ENCODE measurements around the gene ZSCAN2. TPM values are rescaled to one million over a fixed set of nuclear protein-coding genes. Genes with fewer than 3 reads are reported as not detected.
A peak's percentile ranks its signal among the peaks of the same experiment; 100 is the strongest.

The ZSCAN2 gene
- total and polyA plus RNA-seq, 2 donors from 2014 or later: 10.3 to 11.4 TPM

GRCh38 chr15:84595660-84596059 lies 5.1 kb upstream of the ZSCAN2 start:
- intact Hi-C loops (cut with DNase I): loop anchor here (10.0 kb wide), 1 partner anchor 329 kb away; no protein-coding TSS in a partner anchor
- H3K9ac ChIP-seq (ENCODE audit: low read length in 3 of 3): no peak overlapping the region

GRCh38 chr15:84597296-84597695 lies 3.5 kb upstream of the ZSCAN2 start:
- no peak for FAIRE-seq
- no peaks in the 10 kb centered on the region for H3K36me3 ChIP-seq (ENCODE audit: control insufficient read depth in 2 of 3, insufficient read depth in 3 of 3, low read length in 3 of 3)
- H3K9me3 ChIP-seq (ENCODE audit: control insufficient read depth in 2 of 3, insufficient read depth in 1 of 3, low read length in 3 of 3): no peaks in the 10 kb centered on the region
- H3K4me3 ChIP-seq (ENCODE audit: low read length in 3 of 3): no peak overlapping the region
- no peak for DNase-seq
- H3K4me1 ChIP-seq (ENCODE audit: control insufficient read depth in 2 of 3, insufficient read depth in 2 of 3, low read depth in 1 of 3, low read length in 3 of 3): no peaks in the 10 kb centered on the region
- H3K27ac ChIP-seq (ENCODE audit: low read depth in 2 of 2, low read length in 2 of 2): no peak overlapping the region
- no peak for TF ChIP-seq CTCF (IDR thresholded peaks at IDR 0.05; ENCODE audit: borderline replicate concordance, extremely low read depth, insufficient read depth)
- no peak overlapping the region for H3K9ac ChIP-seq (ENCODE audit: low read length in 3 of 3)
- H3K27me3 ChIP-seq (ENCODE audit: control insufficient read depth, insufficient read depth, low read length): no peaks in the 10 kb centered on the region
- intact Hi-C loops (cut with DNase I): loop anchor here (10.0 kb wide), 1 partner anchor 328 kb away; no protein-coding TSS in a partner anchor

More at GRCh38 chr15:84595660-84596059, 5.1 kb upstream of the ZSCAN2 start:
- Histone ChIP-seq H3K27ac (ENCODE audit: low read depth in 2 of 2, low read length in 2 of 2) (no peak overlapping the region), H3K27me3 (ENCODE audit: control insufficient read depth, insufficient read depth, low read length) (no peaks in the 10 kb centered on the region), H3K4me1 (ENCODE audit: control insufficient read depth in 2 of 3, insufficient read depth in 2 of 3, low read depth in 1 of 3, low read length in 3 of 3) (no peaks in the 10 kb centered on the region), H3K9me3 (ENCODE audit: control insufficient read depth in 2 of 3, insufficient read depth in 1 of 3, low read length in 3 of 3) (no peaks in the 10 kb centered on the region), H3K36me3 (ENCODE audit: control insufficient read depth in 2 of 3, insufficient read depth in 3 of 3, low read length in 3 of 3) (no peaks in the 10 kb centered on the region), H3K4me3 (ENCODE audit: low read length in 3 of 3) (no peak overlapping the region)
- no peak for TF ChIP-seq CTCF (IDR thresholded peaks at IDR 0.05; ENCODE audit: borderline replicate concordance, extremely low read depth, insufficient read depth)
- DNase-seq (no peak), FAIRE-seq (no peak)

- Histone ChIP-seq H3K36me3 (ENCODE audit: control insufficient read depth in 2 of 3, insufficient read depth in 3 of 3, low read length in 3 of 3) (no peaks in the 10 kb centered on the region), H3K4me3 (ENCODE audit: low read length in 3 of 3) (no peak overlapping the region), H3K4me1 (ENCODE audit: control insufficient read depth in 2 of 3, insufficient read depth in 2 of 3, low read depth in 1 of 3, low read length in 3 of 3) (no peaks in the 10 kb centered on the region), H3K9me3 (ENCODE audit: control insufficient read depth in 2 of 3, insufficient read depth in 1 of 3, low read length in 3 of 3) (no peaks in the 10 kb centered on the region), H3K9ac (ENCODE audit: low read length in 3 of 3) (no peak overlapping the region), H3K27me3 (ENCODE audit: control insufficient read depth, insufficient read depth, low read length) (no peaks in the 10 kb centered on the region), H3K27ac (ENCODE audit: low read depth in 2 of 2, low read length in 2 of 2) (no peak overlapping the region)
- TF ChIP-seq CTCF (IDR thresholded peaks at IDR 0.05; ENCODE audit: borderline replicate concordance, extremely low read depth, insufficient read depth): no peak
- DNase-seq (no peak), FAIRE-seq (no peak)
- intact Hi-C loops (cut with DNase I): loop anchor here (10.0 kb wide), 1 partner anchor 327 kb away; no protein-coding TSS in a partner anchor
Measured at GRCh38 chr15:84598250-84598649, 2.6 kb upstream of the ZSCAN2 start.

DNA sequence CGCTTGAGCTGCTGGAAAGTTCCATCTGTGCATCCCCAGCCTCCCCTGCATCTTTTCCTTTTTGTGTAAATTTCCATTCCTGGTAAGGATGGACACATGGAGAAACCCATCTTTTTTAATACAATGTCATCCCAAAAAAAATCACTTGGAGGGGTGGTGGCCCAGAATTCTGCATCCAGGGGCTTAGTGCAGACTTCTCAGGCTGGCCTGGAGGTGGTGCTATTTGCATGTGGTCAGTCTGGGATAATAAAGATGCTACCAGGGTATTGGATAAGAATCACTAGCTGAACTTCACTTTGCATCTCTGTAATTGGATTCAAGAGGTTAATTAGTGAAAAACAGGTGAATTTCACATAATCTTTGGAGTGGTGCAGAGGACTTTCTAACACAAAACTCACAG lies 1.8 kb upstream of the ZSCAN2 start:
- intact Hi-C loops (cut with DNase I): loop anchor here (10.0 kb wide), 1 partner anchor 326 kb away; no protein-coding TSS in a partner anchor
- DNase-seq (peak in 3 of 5 donors; percentile 40 to 67 (median 60)), FAIRE-seq (no peak)
- TF ChIP-seq CTCF (IDR thresholded peaks at IDR 0.05; ENCODE audit: borderline replicate concordance, extremely low read depth, insufficient read depth): peak; percentile 70
- Histone ChIP-seq H3K36me3 (ENCODE audit: control insufficient read depth in 2 of 3, insufficient read depth in 3 of 3, low read length in 3 of 3) (peaks cover 0 to under 1% (median 0%) of the 10 kb centered on the region in 3 donors), H3K9me3 (ENCODE audit: control insufficient read depth in 2 of 3, insufficient read depth in 1 of 3, low read length in 3 of 3) (no peaks in the 10 kb centered on the region), H3K9ac (ENCODE audit: low read length in 3 of 3) (no peak overlapping the region), H3K4me3 (ENCODE audit: low read length in 3 of 3) (no peak overlapping the region), H3K4me1 (ENCODE audit: control insufficient read depth in 2 of 3, insufficient read depth in 2 of 3, low read depth in 1 of 3, low read length in 3 of 3) (no peaks in the 10 kb centered on the region), H3K27ac (ENCODE audit: low read depth in 2 of 2, low read length in 2 of 2) (no peak overlapping the region), H3K27me3 (ENCODE audit: control insufficient read depth, insufficient read depth, low read length) (no peaks in the 10 kb centered on the region)

Measured in kidney (tissue), 14 donors.